ENCODE results near the gene LAMA5.

LAMA5 gene

DNA sequence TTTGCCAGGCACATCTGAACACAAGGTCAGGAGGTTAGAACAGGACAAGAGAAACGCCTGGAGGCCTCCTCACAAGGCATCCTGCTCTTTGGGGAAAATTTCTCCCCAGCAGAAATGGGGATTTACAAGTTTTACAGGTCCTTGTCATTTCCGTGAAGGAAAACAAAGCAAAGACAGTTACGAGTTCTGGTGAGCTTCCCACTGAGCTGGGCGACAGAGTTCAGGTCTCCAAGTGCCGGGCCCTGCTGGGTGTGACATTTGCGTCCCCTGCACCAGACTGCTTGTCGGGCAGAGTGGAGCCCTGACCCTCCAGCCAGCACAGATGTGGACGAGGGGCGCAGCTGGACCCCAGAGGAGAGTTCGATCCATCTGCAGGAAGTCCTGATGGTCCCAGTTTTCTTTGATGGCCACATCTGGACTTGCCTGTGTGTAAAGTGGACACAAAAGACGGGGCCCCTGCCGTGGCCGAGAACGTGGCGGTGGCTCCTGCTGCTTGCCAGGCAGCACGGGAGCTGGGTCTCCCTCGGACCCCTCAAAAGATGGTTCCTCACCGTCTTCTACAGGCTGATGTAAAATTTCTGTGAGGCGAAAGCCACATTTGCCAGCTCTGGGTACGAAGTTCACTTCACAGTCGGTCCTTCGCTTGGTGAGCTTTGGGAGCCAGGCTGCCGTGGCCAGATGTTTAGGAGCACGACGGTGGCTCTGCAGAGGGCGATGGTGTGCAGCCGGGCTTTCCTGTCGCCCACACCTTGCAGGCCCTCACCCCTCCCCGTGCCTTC, 69.5 kb downstream of the LAMA5 start:
- peaks cover 18% of the 10 kb centered on the region for H3K36me3 ChIP-seq (ENCODE audit: control insufficient read depth, insufficient read depth, low read length)
- no peaks in the 10 kb centered on the region for H3K27me3 ChIP-seq (ENCODE audit: control insufficient read depth, insufficient read depth, low read length)
- H3K4me1 ChIP-seq (ENCODE audit: control insufficient read depth, insufficient read depth, low read length), result no peaks in the 10 kb centered on the region
- H3K9me3 ChIP-seq (ENCODE audit: control insufficient read depth, insufficient read depth, low read length), result no peaks in the 10 kb centered on the region
- no peak overlapping the region for H3K4me3 ChIP-seq (ENCODE audit: low read depth, low read length)
- H3K9ac ChIP-seq (ENCODE audit: low read depth, low read length), result no peak overlapping the region

DNA sequence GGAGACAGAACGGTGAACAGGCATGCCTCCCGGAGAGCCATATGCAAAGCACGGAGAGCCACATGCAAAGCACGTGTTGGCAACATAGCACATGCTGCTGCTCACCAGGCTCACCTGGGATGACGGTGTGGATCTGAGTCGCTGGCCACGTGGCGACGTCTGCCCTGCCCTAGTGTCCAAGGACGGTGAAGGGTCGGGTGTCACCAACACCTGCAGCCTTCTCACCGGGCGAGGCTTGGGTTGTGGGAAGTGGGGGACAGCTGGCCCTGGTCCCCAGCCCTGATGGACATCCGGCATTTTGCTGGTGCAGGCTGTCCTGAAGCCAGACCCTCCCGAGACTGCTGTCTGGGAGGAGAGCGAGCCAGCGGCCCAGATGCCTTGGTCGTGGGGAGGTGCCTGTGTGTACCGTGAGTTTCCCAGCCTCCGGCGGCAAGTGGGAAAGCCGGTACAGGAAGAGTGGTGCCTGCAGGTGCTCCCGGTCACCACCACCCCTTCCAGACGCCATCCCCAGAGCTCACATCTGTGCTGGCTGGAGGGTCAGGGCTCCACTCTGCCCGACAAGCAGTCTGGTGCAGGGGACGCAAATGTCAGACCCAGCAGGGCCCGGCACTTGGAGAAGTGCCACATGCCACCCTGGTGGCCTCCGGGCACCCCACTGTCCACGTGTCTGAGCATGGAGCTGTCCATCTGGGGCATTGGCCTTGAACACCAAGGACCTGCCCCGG, 70.2 kb downstream of the LAMA5 start:
- no peaks in the 10 kb centered on the region for H3K9me3 ChIP-seq (ENCODE audit: control insufficient read depth, insufficient read depth, low read length)
- H3K36me3 ChIP-seq (ENCODE audit: control insufficient read depth, insufficient read depth, low read length), result peaks cover 22% of the 10 kb centered on the region
- H3K4me1 ChIP-seq (ENCODE audit: control insufficient read depth, insufficient read depth, low read length), result no peaks in the 10 kb centered on the region
- H3K4me3 ChIP-seq (ENCODE audit: low read depth, low read length), result no peak overlapping the region
- no peak overlapping the region for H3K9ac ChIP-seq (ENCODE audit: low read depth, low read length)
- no peaks in the 10 kb centered on the region for H3K27me3 ChIP-seq (ENCODE audit: control insufficient read depth, insufficient read depth, low read length)

- Histone ChIP-seq H3K4me1 (ENCODE audit: control insufficient read depth, insufficient read depth, low read length) (no peaks in the 10 kb centered on the region), H3K9me3 (ENCODE audit: control insufficient read depth, insufficient read depth, low read length) (no peaks in the 10 kb centered on the region), H3K9ac (ENCODE audit: low read depth, low read length) (no peak overlapping the region), H3K36me3 (ENCODE audit: control insufficient read depth, insufficient read depth, low read length) (peaks cover 30% of the 10 kb centered on the region), H3K27me3 (ENCODE audit: control insufficient read depth, insufficient read depth, low read length) (no peaks in the 10 kb centered on the region), H3K4me3 (ENCODE audit: low read depth, low read length) (no peak overlapping the region)
Observed at GRCh38 chr20:62294516-62294915, 72.6 kb downstream of the LAMA5 start.

- Histone ChIP-seq H3K4me1 (ENCODE audit: control insufficient read depth, insufficient read depth, low read length) (no peaks in the 10 kb centered on the region), H3K36me3 (ENCODE audit: control insufficient read depth, insufficient read depth, low read length) (peaks cover 34% of the 10 kb centered on the region), H3K4me3 (ENCODE audit: low read depth, low read length) (no peak overlapping the region), H3K27me3 (ENCODE audit: control insufficient read depth, insufficient read depth, low read length) (no peaks in the 10 kb centered on the region), H3K9ac (ENCODE audit: low read depth, low read length) (no peak overlapping the region), H3K9me3 (ENCODE audit: control insufficient read depth, insufficient read depth, low read length) (no peaks in the 10 kb centered on the region)
Observed at GRCh38 chr20:62293946-62294345, 73.2 kb downstream of the LAMA5 start.

GRCh38 chr20:62293111-62293784, 73.9 kb downstream of the LAMA5 start:
- Histone ChIP-seq H3K4me3 (ENCODE audit: low read depth, low read length) (no peak overlapping the region), H3K9ac (ENCODE audit: low read depth, low read length) (no peak overlapping the region), H3K9me3 (ENCODE audit: control insufficient read depth, insufficient read depth, low read length) (no peaks in the 10 kb centered on the region), H3K4me1 (ENCODE audit: control insufficient read depth, insufficient read depth, low read length) (no peaks in the 10 kb centered on the region), H3K27me3 (ENCODE audit: control insufficient read depth, insufficient read depth, low read length) (no peaks in the 10 kb centered on the region), H3K36me3 (ENCODE audit: control insufficient read depth, insufficient read depth, low read length) (peaks cover 36% of the 10 kb centered on the region)

DNA sequence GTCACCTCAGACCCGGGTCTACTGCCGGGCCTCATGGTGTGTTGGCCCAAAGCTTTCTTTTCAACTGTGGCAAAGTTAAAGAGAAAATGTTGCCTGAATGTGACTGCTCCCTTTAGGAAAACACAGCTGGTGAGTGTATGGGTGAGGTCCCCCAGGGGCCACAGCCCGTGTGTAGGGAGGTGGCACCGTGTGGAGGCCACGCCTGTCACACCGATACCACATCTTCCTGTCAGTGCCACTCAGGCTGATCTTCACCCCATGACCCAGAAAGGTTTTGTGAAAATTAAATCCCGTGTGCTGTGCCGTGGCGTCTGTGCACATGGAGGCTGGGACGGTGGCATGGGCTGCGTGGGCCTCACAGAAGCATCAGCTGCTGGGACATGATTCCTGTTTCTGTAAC, 75.0 kb downstream of the LAMA5 start:
- no peak overlapping the region for H3K4me3 ChIP-seq (ENCODE audit: low read depth, low read length)
- no peaks in the 10 kb centered on the region for H3K27me3 ChIP-seq (ENCODE audit: control insufficient read depth, insufficient read depth, low read length)
- peaks cover 31% of the 10 kb centered on the region for H3K36me3 ChIP-seq (ENCODE audit: control insufficient read depth, insufficient read depth, low read length)
- no peaks in the 10 kb centered on the region for H3K4me1 ChIP-seq (ENCODE audit: control insufficient read depth, insufficient read depth, low read length)
- no peaks in the 10 kb centered on the region for H3K9me3 ChIP-seq (ENCODE audit: control insufficient read depth, insufficient read depth, low read length)
- H3K9ac ChIP-seq (ENCODE audit: low read depth, low read length), result no peak overlapping the region

DNA sequence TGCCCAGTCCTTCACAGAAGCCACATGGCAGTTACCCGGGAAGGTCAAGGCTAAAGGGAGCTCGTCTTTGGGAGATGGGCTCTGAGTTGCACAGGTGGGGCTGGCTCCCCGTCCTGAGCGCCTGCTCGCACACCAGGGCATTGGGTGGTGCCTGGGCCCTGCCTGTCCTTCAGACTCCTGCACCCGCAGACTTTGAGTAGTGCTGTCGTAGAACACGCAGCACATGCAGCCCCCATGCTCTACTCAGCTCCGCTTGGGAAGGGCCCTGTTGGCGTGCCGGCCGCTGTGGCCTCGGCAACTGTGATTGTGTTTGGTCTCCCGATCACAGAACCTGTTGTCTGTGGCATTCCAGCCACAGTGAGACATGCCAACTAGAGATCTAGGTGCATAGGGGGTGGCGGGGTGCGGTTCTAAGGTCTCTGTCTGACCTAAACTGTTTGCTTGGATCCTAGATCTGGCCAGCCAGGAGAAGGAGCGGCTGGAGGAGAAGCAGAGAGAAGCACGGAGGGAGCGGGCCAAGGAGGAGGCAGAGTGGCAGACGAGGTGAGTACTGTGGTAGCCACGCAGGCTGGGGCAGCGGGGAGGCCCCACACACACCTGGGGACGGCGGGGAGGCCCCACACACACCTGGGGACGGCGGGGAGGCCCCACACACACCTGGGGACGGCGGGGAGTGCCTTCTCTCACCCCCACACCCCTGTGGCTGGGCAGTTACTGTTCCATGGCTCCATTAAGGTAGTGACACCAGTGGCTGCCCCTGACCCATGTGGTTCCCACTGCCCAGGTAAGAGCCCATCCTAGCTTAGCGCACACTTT, 75.7 kb downstream of the LAMA5 start:
- no peaks in the 10 kb centered on the region for H3K4me1 ChIP-seq (ENCODE audit: control insufficient read depth, insufficient read depth, low read length)
- no peaks in the 10 kb centered on the region for H3K9me3 ChIP-seq (ENCODE audit: control insufficient read depth, insufficient read depth, low read length)
- no peak overlapping the region for H3K9ac ChIP-seq (ENCODE audit: low read depth, low read length)
- no peaks in the 10 kb centered on the region for H3K27me3 ChIP-seq (ENCODE audit: control insufficient read depth, insufficient read depth, low read length)
- no peak overlapping the region for H3K4me3 ChIP-seq (ENCODE audit: low read depth, low read length)
- H3K36me3 ChIP-seq (ENCODE audit: control insufficient read depth, insufficient read depth, low read length), result peaks cover 27% of the 10 kb centered on the region

DNA sequence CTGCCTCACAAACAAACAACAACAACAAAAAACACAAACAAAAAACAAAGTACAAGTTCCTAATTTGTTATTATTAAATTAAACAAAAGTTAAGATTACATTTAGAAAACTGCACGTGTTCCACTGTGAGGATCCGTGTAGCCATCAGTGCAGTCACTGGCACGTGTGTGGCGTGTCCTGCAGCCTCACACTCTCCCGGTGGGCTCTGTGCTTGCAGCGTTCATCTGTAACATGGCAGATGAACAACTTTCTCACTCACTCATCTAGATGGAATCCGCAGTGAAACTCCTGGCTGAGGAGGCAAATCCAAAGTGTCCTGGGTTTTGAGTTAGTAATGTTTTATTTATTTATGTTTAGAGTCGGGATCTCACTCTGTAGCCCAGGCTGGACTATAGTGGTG, 77.2 kb downstream of the LAMA5 start:
- H3K4me1 ChIP-seq (ENCODE audit: control insufficient read depth, insufficient read depth, low read length), result no peaks in the 10 kb centered on the region

DNA sequence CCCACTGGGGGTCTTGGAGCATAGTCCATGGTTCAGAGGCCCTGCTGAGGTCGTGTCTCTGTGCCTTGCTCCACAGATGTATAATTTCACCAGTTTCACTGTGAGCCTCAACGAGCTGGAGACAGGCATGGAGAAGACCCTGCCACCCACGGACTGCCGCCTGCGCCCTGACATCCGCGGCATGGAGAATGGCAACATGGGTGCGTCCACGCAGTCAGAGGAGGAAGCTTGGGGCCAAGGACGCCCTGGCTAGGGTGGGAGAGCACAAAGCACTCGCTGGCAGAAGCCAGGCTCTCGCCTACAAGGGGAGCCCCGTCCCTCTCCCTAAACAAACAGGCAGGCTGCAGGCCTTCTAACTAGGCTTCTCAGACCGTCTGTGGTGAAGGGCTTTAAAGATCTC, 78.0 kb downstream of the LAMA5 start:
- Histone ChIP-seq H3K9ac (ENCODE audit: low read depth, low read length) (no peak overlapping the region), H3K9me3 (ENCODE audit: control insufficient read depth, insufficient read depth, low read length) (no peaks in the 10 kb centered on the region), H3K4me1 (ENCODE audit: control insufficient read depth, insufficient read depth, low read length) (no peaks in the 10 kb centered on the region), H3K36me3 (ENCODE audit: control insufficient read depth, insufficient read depth, low read length) (peaks cover 27% of the 10 kb centered on the region), H3K4me3 (ENCODE audit: low read depth, low read length) (no peak overlapping the region), H3K27me3 (ENCODE audit: control insufficient read depth, insufficient read depth, low read length) (no peaks in the 10 kb centered on the region)

More for the DNA sequence above, 77.2 kb downstream of the LAMA5 start:
- H3K9me3 ChIP-seq (ENCODE audit: control insufficient read depth, insufficient read depth, low read length), result no peaks in the 10 kb centered on the region
- no peak overlapping the region for H3K4me3 ChIP-seq (ENCODE audit: low read depth, low read length)
- peaks cover 26% of the 10 kb centered on the region for H3K36me3 ChIP-seq (ENCODE audit: control insufficient read depth, insufficient read depth, low read length)
- H3K9ac ChIP-seq (ENCODE audit: low read depth, low read length), result no peak overlapping the region
- no peaks in the 10 kb centered on the region for H3K27me3 ChIP-seq (ENCODE audit: control insufficient read depth, insufficient read depth, low read length)

- Histone ChIP-seq H3K9me3 (ENCODE audit: control insufficient read depth, insufficient read depth, low read length) (no peaks in the 10 kb centered on the region), H3K36me3 (ENCODE audit: control insufficient read depth, insufficient read depth, low read length) (peaks cover 31% of the 10 kb centered on the region), H3K9ac (ENCODE audit: low read depth, low read length) (no peak overlapping the region), H3K4me3 (ENCODE audit: low read depth, low read length) (no peak overlapping the region), H3K4me1 (ENCODE audit: control insufficient read depth, insufficient read depth, low read length) (no peaks in the 10 kb centered on the region), H3K27me3 (ENCODE audit: control insufficient read depth, insufficient read depth, low read length) (no peaks in the 10 kb centered on the region)
Observed at GRCh38 chr20:62288535-62289105, 78.5 kb downstream of the LAMA5 start.
